Measurements from ENCODE around the gene LMNA. TPM values are rescaled to one million over a fixed set of nuclear protein-coding genes. Genes with fewer than 3 reads are reported as not detected.

LMNA gene
- polyA plus RNA-seq, 1 donor: 138 TPM

DNA sequence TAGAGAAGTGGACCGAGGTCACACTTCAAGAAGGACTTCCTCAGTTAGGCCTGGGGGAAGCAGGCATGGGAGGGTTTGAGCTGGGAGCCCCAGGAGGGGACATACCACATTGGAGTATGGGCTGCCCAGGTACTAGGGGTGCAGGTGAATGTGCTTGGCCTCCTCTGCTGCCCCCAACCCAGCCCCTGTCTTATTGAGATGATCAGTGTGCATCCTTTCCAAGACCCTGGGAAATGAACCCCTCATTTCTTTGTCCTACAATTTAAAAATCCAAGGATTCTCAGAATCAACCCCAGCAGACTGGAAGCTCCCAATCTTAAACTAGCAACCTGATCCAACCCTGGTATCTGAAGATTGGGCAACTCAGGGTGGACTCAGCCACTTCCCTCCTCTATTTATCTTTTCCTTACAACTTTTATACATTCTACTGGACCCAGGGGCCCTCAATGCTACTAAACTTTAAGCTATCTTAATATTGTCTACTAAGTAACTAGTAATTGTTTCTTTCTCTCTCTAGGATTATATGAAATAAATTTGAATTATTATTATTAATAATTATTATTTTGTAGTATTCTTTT lies 41.3 kb upstream of the LMNA start:
- Histone ChIP-seq H3K27me3 (ENCODE audit: control insufficient read depth, insufficient read depth, low read length) (no peaks in the 10 kb centered on the region), H3K4me1 (ENCODE audit: control insufficient read depth, insufficient read depth, low read length) (peaks cover 18% of the 10 kb centered on the region), H3K27ac (ENCODE audit: low read length) (no peak overlapping the region), H3K36me3 (ENCODE audit: control insufficient read depth, insufficient read depth, low read length) (peaks cover 52% of the 10 kb centered on the region), H3K9me3 (ENCODE audit: control insufficient read depth, low read depth, low read length) (peaks cover 8% of the 10 kb centered on the region), H3K4me3 (ENCODE audit: low read length) (no peak overlapping the region)
- WGBS (ENCODE audit: insufficient coverage, low lambda C conversion rate): no CpG with 5 or more reads among the region's 1 CpG
- no peak for DNase-seq

DNA sequence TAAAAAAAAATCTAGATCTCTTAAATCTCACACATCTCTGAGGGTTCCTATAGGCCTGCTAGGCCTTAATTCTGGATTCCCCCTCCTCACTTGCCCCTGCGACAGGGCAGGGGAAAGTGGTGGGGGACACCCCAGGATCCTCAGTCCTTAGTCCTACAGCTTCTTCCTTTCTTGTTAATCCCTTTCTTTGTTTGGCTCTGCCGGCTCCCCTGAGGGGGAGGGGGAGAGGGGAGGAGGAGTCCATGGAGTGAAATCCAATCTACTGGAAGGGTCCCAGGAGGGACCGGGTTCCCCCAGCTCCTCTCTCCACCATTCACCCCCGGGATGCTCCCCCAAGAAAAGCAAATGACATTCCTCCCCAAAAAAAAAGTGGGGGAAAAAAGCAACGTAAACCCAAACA lies 40.8 kb upstream of the LMNA start:
- H3K9me3 ChIP-seq (ENCODE audit: control insufficient read depth, low read depth, low read length): peaks cover 8% of the 10 kb centered on the region
- H3K36me3 ChIP-seq (ENCODE audit: control insufficient read depth, insufficient read depth, low read length): peaks cover 49% of the 10 kb centered on the region
- no peak for DNase-seq
- H3K4me1 ChIP-seq (ENCODE audit: control insufficient read depth, insufficient read depth, low read length): peaks cover 18% of the 10 kb centered on the region
- no peak overlapping the region for H3K27ac ChIP-seq (ENCODE audit: low read length)
- no peaks in the 10 kb centered on the region for H3K27me3 ChIP-seq (ENCODE audit: control insufficient read depth, insufficient read depth, low read length)
- no peak overlapping the region for H3K4me3 ChIP-seq (ENCODE audit: low read length)
- 100% methylated on average over 1 of the region's 5 CpGs for WGBS (ENCODE audit: insufficient coverage, low lambda C conversion rate)

DNA sequence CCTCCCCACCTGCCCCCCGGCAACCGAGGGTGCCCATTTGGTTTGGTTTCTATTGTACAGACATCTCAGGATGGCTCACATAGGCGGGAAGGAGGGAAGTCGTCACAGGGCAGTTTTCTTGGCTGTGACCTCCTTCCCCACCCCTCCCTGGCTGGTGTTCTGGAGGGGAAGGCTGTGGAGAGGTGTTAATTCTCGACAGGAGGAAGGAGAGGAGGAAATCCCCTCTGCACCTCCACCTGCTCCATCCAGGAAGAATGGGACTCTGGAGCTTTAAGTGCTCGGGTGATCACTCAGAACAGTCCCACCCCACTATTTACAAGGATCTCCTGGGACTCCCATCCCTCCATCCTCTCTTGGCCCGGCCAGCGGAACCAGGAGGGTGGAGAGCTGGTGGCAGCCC lies 39.9 kb upstream of the LMNA start:
- Histone ChIP-seq H3K27ac (ENCODE audit: low read length) (no peak overlapping the region), H3K27me3 (ENCODE audit: control insufficient read depth, insufficient read depth, low read length) (no peaks in the 10 kb centered on the region), H3K4me3 (ENCODE audit: low read length) (no peak overlapping the region), H3K4me1 (ENCODE audit: control insufficient read depth, insufficient read depth, low read length) (peaks cover 18% of the 10 kb centered on the region), H3K36me3 (ENCODE audit: control insufficient read depth, insufficient read depth, low read length) (peaks cover 44% of the 10 kb centered on the region), H3K9me3 (ENCODE audit: control insufficient read depth, low read depth, low read length) (peaks cover 8% of the 10 kb centered on the region)
- no CpG with 5 or more reads among the region's 8 CpGs for WGBS (ENCODE audit: insufficient coverage, low lambda C conversion rate)
- DNase-seq: no peak

DNA sequence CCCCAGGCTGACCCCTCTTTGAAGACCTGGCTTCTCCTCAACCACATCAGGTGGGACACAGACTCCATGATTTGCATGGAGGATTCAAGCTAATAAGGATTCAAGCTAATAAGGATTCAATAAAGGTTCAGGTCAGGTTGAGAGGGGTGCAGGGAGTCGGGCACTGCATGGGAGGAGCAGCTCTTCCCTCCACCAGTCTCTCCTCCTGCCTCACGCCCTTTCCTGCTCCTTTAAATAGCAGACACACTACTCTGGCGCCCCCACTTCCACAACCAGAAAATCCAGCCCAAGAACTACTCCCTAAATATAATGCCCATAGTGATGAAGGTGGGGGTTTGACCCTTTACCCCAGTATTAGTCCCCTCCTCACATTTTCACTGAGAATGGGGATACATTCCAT lies 39.3 kb upstream of the LMNA start:
- peaks cover 18% of the 10 kb centered on the region for H3K4me1 ChIP-seq (ENCODE audit: control insufficient read depth, insufficient read depth, low read length)
- no CpG with 5 or more reads among the region's 3 CpGs for WGBS (ENCODE audit: insufficient coverage, low lambda C conversion rate)
- no peak for DNase-seq
- peaks cover 8% of the 10 kb centered on the region for H3K9me3 ChIP-seq (ENCODE audit: control insufficient read depth, low read depth, low read length)
- H3K27me3 ChIP-seq (ENCODE audit: control insufficient read depth, insufficient read depth, low read length): no peaks in the 10 kb centered on the region
- no peak overlapping the region for H3K27ac ChIP-seq (ENCODE audit: low read length)
- H3K36me3 ChIP-seq (ENCODE audit: control insufficient read depth, insufficient read depth, low read length): peaks cover 39% of the 10 kb centered on the region
- no peak overlapping the region for H3K4me3 ChIP-seq (ENCODE audit: low read length)

DNA sequence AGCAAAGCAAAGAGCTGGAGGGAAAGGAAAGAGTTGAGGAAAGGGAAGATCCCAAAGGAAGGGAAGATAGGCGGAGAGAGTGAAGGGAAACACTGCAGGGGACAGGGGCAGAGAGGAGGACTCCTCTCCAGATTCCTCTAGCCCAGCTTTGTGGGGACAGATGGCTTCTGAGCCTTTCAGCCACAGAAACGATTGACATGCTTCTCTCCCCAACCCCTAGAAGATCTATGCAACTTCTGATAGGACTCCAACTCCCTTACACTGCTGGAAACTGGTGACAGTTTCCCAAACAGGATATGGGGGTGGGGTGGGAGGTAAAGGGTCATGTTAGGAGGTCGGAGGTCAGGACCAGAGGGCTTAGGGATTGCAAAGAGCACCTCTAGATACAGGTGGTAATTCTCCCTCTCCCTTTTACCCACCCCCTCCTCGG lies 38.7 kb upstream of the LMNA start:
- DNase-seq: no peak
- H3K9me3 ChIP-seq (ENCODE audit: control insufficient read depth, low read depth, low read length): peaks cover 8% of the 10 kb centered on the region
- 88% methylated on average over 1 of the region's 4 CpGs for WGBS (ENCODE audit: insufficient coverage, low lambda C conversion rate)
- H3K27ac ChIP-seq (ENCODE audit: low read length): no peak overlapping the region
- peaks cover 18% of the 10 kb centered on the region for H3K4me1 ChIP-seq (ENCODE audit: control insufficient read depth, insufficient read depth, low read length)
- peaks cover 33% of the 10 kb centered on the region for H3K36me3 ChIP-seq (ENCODE audit: control insufficient read depth, insufficient read depth, low read length)
- no peaks in the 10 kb centered on the region for H3K27me3 ChIP-seq (ENCODE audit: control insufficient read depth, insufficient read depth, low read length)
- H3K4me3 ChIP-seq (ENCODE audit: low read length): no peak overlapping the region

DNA sequence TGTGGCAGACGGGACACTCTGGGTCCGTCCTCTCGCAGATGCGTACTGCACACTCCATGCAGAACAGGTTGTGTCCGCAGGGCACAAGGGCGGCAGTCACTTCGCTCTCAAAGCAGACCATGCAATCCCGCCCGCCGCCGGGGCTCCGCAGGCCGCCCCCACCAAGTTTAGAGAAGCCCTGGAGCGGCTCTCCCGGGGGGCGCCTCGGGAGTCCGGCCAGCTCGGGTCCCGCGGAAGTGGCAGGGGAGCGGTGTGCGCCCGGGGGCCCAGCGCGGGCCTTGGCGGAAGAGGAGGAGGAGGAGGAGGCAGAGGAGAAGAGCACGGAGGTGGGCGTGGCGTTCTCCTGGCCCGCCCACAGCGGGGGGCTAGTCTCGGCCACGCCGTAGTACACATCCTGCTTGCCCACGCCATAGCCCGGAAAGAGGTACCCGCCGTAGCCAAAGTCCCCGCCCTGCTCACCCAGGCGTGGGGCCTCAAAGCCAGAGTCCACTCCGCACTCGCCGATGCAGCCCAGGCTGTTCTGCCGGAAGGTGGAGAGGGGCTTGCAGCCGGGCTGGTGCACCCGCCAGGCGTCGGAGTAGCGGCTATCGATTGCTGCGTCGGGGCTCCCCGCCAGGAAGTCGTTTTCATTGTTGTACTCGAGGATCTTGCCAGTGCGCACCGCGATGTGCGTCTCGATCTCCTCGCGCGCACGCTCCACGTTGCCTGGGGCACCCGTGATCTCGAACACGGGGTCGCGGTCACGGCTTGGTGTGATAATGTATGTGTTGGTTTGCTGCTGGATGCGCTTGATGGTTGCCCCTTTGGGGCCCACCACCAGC lies 37.7 kb upstream of the LMNA start:
- WGBS (ENCODE audit: insufficient coverage, low lambda C conversion rate): no CpG with 5 or more reads among the region's 73 CpGs
- Histone ChIP-seq H3K27ac (ENCODE audit: low read length) (no peak overlapping the region), H3K4me1 (ENCODE audit: control insufficient read depth, insufficient read depth, low read length) (peaks cover 22% of the 10 kb centered on the region), H3K4me3 (ENCODE audit: low read length) (peak overlapping the region; percentile 42), H3K27me3 (ENCODE audit: control insufficient read depth, insufficient read depth, low read length) (no peaks in the 10 kb centered on the region), H3K9me3 (ENCODE audit: control insufficient read depth, low read depth, low read length) (peaks cover 8% of the 10 kb centered on the region), H3K36me3 (ENCODE audit: control insufficient read depth, insufficient read depth, low read length) (peaks cover 30% of the 10 kb centered on the region)
- DNase-seq: peak; percentile 54 to 74

DNA sequence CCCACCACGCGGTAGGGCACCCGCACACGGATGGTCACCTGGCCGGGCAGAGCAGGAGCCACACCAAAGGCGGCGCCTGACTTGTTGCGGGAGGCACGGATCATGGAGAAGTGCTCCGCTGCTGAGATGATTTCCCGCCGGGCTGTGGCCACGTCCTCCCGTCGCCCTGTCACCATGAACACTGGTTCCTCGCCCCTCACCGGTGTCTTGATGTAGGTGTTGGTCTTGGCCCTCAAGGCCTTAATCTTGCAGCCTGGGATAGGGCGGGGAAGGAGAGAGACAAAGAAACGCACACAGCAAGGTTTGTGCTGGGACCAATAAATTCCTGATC lies 37.1 kb upstream of the LMNA start:
- DNase-seq: no peak
- peaks cover 11% of the 10 kb centered on the region for H3K9me3 ChIP-seq (ENCODE audit: control insufficient read depth, low read depth, low read length)
- H3K27ac ChIP-seq (ENCODE audit: low read length): no peak overlapping the region
- H3K4me1 ChIP-seq (ENCODE audit: control insufficient read depth, insufficient read depth, low read length): peaks cover 22% of the 10 kb centered on the region
- no CpG with 5 or more reads among the region's 19 CpGs for WGBS (ENCODE audit: insufficient coverage, low lambda C conversion rate)
- H3K36me3 ChIP-seq (ENCODE audit: control insufficient read depth, insufficient read depth, low read length): peaks cover 27% of the 10 kb centered on the region
- peak overlapping the region; percentile 42 for H3K4me3 ChIP-seq (ENCODE audit: low read length)
- H3K27me3 ChIP-seq (ENCODE audit: control insufficient read depth, insufficient read depth, low read length): no peaks in the 10 kb centered on the region

DNA sequence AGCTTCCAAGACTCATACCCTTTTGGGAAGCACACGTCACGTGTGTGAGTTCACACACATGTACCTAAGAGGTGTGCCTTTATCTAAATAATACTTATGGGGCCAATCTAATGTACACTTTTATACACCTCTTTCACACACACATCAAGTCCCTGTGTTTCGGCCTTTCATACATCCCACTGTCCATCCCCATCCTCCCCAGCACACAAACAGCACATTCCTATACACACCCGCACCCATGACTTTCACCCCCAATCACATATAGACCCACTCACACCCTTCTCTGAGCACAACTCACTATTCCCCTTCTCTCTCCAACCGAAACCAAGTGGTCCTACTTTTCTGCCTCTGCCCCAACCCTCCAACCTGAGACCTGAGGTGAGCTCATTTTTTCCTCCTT lies 35.8 kb upstream of the LMNA start:
- H3K9me3 ChIP-seq (ENCODE audit: control insufficient read depth, low read depth, low read length): peaks cover 11% of the 10 kb centered on the region
- no peak overlapping the region for H3K4me3 ChIP-seq (ENCODE audit: low read length)
- peaks cover 18% of the 10 kb centered on the region for H3K36me3 ChIP-seq (ENCODE audit: control insufficient read depth, insufficient read depth, low read length)
- WGBS (ENCODE audit: insufficient coverage, low lambda C conversion rate): 80% methylated on average over 1 of the region's 5 CpGs
- no peak for DNase-seq
- peaks cover 25% of the 10 kb centered on the region for H3K4me1 ChIP-seq (ENCODE audit: control insufficient read depth, insufficient read depth, low read length)
- H3K27ac ChIP-seq (ENCODE audit: low read length): no peak overlapping the region
- H3K27me3 ChIP-seq (ENCODE audit: control insufficient read depth, insufficient read depth, low read length): no peaks in the 10 kb centered on the region

DNA sequence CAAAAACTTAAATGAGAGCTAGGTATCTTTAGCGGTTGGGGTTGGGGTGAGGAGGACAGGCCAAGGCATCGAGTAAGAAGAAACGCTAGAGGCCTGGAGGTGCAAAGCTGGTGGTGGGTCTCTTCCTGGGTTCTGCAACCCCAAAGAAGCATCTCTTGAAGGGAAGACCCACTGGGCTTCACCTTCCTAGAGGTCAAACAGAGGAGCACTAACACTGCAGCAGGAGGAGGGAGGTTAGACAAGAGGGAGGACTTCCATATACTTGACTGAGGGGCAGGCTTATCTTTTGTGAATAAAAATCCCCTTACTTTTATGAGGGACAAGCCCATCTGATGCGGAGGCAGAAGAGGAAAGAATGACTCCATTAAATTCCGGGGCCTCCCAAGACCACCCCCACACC lies 34.7 kb upstream of the LMNA start:
- Histone ChIP-seq H3K9me3 (ENCODE audit: control insufficient read depth, low read depth, low read length) (peaks cover 11% of the 10 kb centered on the region), H3K27ac (ENCODE audit: low read length) (no peak overlapping the region), H3K36me3 (ENCODE audit: control insufficient read depth, insufficient read depth, low read length) (peaks cover 15% of the 10 kb centered on the region), H3K4me1 (ENCODE audit: control insufficient read depth, insufficient read depth, low read length) (peaks cover 26% of the 10 kb centered on the region), H3K27me3 (ENCODE audit: control insufficient read depth, insufficient read depth, low read length) (no peaks in the 10 kb centered on the region), H3K4me3 (ENCODE audit: low read length) (peak overlapping the region; percentile 61)
- DNase-seq: no peak
- 85% methylated on average over 2 of the region's 5 CpGs for WGBS (ENCODE audit: insufficient coverage, low lambda C conversion rate)

DNA sequence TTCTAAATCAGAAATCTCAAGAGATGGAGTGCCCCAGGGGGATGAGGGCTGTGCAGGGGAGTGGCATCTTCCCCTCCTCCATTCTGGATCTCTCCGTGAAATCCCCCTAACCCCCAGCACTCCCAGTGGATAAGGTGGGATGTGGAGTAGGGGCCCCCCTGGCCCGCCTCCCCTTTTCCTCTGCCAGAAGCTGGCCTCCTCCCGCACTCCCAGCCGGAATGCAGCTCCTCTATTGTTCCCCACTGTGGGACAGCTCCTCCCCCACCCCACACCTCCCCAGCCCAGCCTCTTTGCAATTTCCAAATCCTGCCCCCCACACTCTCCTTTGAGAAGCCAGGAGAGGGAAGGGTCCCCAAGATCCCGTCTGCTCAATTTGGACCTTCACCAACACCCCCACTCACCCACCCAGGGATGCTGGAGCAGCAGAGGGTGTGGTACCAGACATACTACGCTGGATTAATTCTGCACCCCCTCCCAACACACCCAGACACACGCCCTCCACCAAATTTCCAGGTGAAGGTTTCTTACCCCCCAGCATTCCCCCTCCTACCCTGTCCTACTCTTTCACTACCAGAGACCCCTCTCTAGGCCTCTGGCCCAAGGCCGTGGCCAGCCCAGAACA lies 34.2 kb upstream of the LMNA start:
- Histone ChIP-seq H3K4me1 (ENCODE audit: control insufficient read depth, insufficient read depth, low read length) (peaks cover 23% of the 10 kb centered on the region), H3K27me3 (ENCODE audit: control insufficient read depth, insufficient read depth, low read length) (no peaks in the 10 kb centered on the region), H3K9me3 (ENCODE audit: control insufficient read depth, low read depth, low read length) (peaks cover 11% of the 10 kb centered on the region), H3K4me3 (ENCODE audit: low read length) (peak overlapping the region; percentile 61), H3K36me3 (ENCODE audit: control insufficient read depth, insufficient read depth, low read length) (peaks cover 12% of the 10 kb centered on the region), H3K27ac (ENCODE audit: low read length) (peak overlapping the region; percentile 3)
- no CpG with 5 or more reads among the region's 8 CpGs for WGBS (ENCODE audit: insufficient coverage, low lambda C conversion rate)
- no peak for DNase-seq
